Ishikawa (cell line): ENCODE measurements around the gene NLGN1.

ENCODE experiments used
- CEBPB ChIP-seq: IDR thresholded peaks from 2 replicates; pipeline ENCODE4 v1.6.1; 2012
- EGR1 ChIP-seq: IDR thresholded peaks from 2 replicates; pipeline ENCODE4 v1.6.1; 2012
- EP300 ChIP-seq: IDR thresholded peaks from 2 replicates; pipeline ENCODE4 v1.6.1; 2012; ENCODE audit warnings: borderline replicate concordance
- RAD21 ChIP-seq: IDR thresholded peaks from 2 replicates; pipeline ENCODE4 v1.6.1; 2012; ENCODE audit warnings: low read depth
- YY1 ChIP-seq: IDR thresholded peaks from 2 replicates; pipeline ENCODE4 v1.6.1; 2012; ENCODE audit warnings: low read depth
- TF ChIP-seq, protein P1 (sequence below): IDR thresholded peaks from 2 replicates; pipeline ENCODE4 v1.6.1; 2012
- TF ChIP-seq, protein P2 (sequence below): IDR thresholded peaks from 2 replicates; pipeline ENCODE4 v1.6.1; 2012

DNA sequence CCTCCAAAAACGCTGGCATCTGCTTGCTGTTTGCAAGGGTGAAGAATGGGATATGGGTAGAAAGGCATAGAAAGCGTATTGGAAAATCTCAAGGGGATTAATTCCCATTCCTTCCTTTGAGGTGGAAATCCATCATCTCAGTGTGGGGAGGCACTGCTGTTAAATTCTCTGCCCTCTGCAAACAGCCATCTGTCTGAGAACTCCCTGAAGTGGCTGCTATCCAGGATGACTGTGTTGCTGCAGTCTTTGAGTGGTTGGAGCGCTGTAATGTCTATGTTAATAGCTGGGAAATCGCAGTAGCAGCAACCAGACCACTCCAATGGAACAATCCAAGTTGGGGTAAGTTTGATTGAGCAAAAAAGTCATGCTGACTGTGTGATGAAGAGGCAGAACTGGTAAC is 625.9 kb downstream of the NLGN1 start:
- TF ChIP-seq EGR1 (no peak), CEBPB (no peak), EP300 (no peak), YY1 (no peak), RAD21 (no peak)
- TF ChIP-seq, protein P1, sequence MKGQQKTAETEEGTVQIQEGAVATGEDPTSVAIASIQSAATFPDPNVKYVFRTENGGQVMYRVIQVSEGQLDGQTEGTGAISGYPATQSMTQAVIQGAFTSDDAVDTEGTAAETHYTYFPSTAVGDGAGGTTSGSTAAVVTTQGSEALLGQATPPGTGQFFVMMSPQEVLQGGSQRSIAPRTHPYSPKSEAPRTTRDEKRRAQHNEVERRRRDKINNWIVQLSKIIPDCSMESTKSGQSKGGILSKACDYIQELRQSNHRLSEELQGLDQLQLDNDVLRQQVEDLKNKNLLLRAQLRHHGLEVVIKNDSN = no peak
- TF ChIP-seq, protein P2, sequence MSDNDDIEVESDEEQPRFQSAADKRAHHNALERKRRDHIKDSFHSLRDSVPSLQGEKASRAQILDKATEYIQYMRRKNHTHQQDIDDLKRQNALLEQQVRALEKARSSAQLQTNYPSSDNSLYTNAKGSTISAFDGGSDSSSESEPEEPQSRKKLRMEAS = no peak
